HCT116 (cell line): ENCODE data around the gene KBTBD13. TPM values are rescaled to one million over a fixed set of nuclear protein-coding genes. Genes with fewer than 3 reads are reported as not detected.
A peak's percentile ranks its signal among the peaks of the same experiment; 100 is the strongest.

Experiments
- ATAC-seq: fragments of 200-7000 bp; cut with Tn5 transposase; 2 replicates; pipeline ENCODE4 v1.9.1; 2020; ENCODE audit warnings: mild to moderate bottlenecking, moderate library complexity
- BruUV-seq: library from RNA; stranded (reverse); fragments of 400-500 nt; replicated peaks from 2 replicates; lab custom pipeline; 2021; lab: Mats Ljungman, UMichigan
- CTCF ChIA-PET: fragments of 300-600 bp; sonication (Branson Sonifier 250); formaldehyde crosslinking; loops from one replicate; lab custom pipeline; 2021; ENCODE audit warnings: antibody characterized with exemption; lab: Charles Lee
- POLR2A ChIA-PET: fragments of 300-600, 350-600 bp; sonication (Branson Sonifier 250); formaldehyde crosslinking; loops from one replicate; lab custom pipeline; 2021; ENCODE audit warnings: antibody characterized with exemption; lab: Charles Lee
- RAD21 ChIA-PET, 2 experiments: fragments of 300-600 bp; sonication (Branson Sonifier 250); formaldehyde crosslinking; loops; one replicate each; lab custom pipeline; 2023; ENCODE audit warnings: low total read pairs in 2 of 2; ENCODE audit not compliant: uncharacterized antibody in 2 of 2, unreplicated experiment in 2 of 2, low non-redundant PET in 1 of 2; lab: Charles Lee
- DNase-seq: peaks from one replicate; pipeline ENCODE4 v3.0.0-alpha.2; 2010; ENCODE audit warnings: low read depth, low spot score
- H2AFZ ChIP-seq: fragments of 200-600 bp; shearing (Covaris generic), sonication (generic); 2 replicates; pipeline ENCODE4 v1.6.1; 2017; ENCODE audit warnings: low read depth, mixed run types, mixed read lengths, antibody characterized with exemption, low read length; ENCODE audit not compliant: poor library complexity, severe bottlenecking
- H3K27ac ChIP-seq: 2 replicates; pipeline ENCODE4 v1.5.1; 2012; ENCODE audit warnings: low read depth, low read length
- H3K27me3 ChIP-seq: fragments of 200-600 bp; sonication (generic); 2 replicates; pipeline ENCODE4 v1.6.1; 2016; ENCODE audit warnings: mixed run types, low read length, mixed read lengths; ENCODE audit not compliant: insufficient read depth
- H3K36me3 ChIP-seq, 2 experiments: fragments of 200-500 bp in 1 of 2; fragments of 200-600 bp in 1 of 2; sonication (Bioruptor generic) in 1 of 2; sonication (generic) in 1 of 2; 2 replicates each; pipeline versions ENCODE4 v1.5.1 to v1.6.1; 2014 to 2016; ENCODE audit warnings: low read length in 2 of 2, inconsistent platforms in 1 of 2, mixed read lengths in 1 of 2, mixed run types in 1 of 2; ENCODE audit not compliant: insufficient read depth in 2 of 2, control insufficient read depth in 1 of 2
- H3K4me1 ChIP-seq, 2 experiments: fragments of 200-600 bp in 1 of 2; sonication (generic) in 1 of 2; 2 replicates each; pipeline versions ENCODE4 v1.5.1 to v1.6.1; 2012 to 2017; ENCODE audit warnings: low read length in 2 of 2, inconsistent platforms in 1 of 2, mild to moderate bottlenecking in 1 of 2, mixed read lengths in 1 of 2, mixed run types in 1 of 2, moderate library complexity in 1 of 2; ENCODE audit not compliant: insufficient read depth in 2 of 2, control insufficient read depth in 1 of 2
- H3K4me2 ChIP-seq: fragments of 200-600 bp; sonication (generic); 2 replicates; pipeline ENCODE4 v1.6.1; 2017; ENCODE audit warnings: mixed run types, low read length, mixed read lengths
- H3K4me3 ChIP-seq, 2 experiments: fragments of 200-600 bp in 1 of 2; sonication (generic) in 1 of 2; replicated peaks in 1 of 2; 2 replicates each; pipeline ENCODE4 v1.5.1; 2011 to 2016; ENCODE audit warnings: low read length in 2 of 2, control low read depth in 1 of 2, low read depth in 1 of 2, mild to moderate bottlenecking in 1 of 2, mixed read lengths in 1 of 2, mixed run types in 1 of 2
- H3K79me2 ChIP-seq: fragments of 200-600 bp; sonication (generic); 2 replicates; pipeline ENCODE4 v1.6.1; 2017; ENCODE audit warnings: mild to moderate bottlenecking, mixed run types, low read length, moderate library complexity, mixed read lengths; ENCODE audit not compliant: insufficient read depth
- H3K9ac ChIP-seq: fragments of 200-600 bp; sonication (generic); 2 replicates; pipeline ENCODE4 v1.6.1; 2016; ENCODE audit warnings: low read length, mixed read lengths
- H3K9me2 ChIP-seq: fragments of 200-600 bp; sonication (generic), shearing (Covaris generic); 2 replicates; pipeline ENCODE4 v1.6.1; 2017; ENCODE audit warnings: mixed run types, mild to moderate bottlenecking, moderate library complexity; ENCODE audit not compliant: insufficient read depth
- H3K9me3 ChIP-seq, 2 experiments: fragments of 200-500 bp in 1 of 2; fragments of 200-600 bp in 1 of 2; sonication (Bioruptor generic) in 1 of 2; sonication (generic) in 1 of 2; 2 replicates each; pipeline ENCODE4 v1.6.1; 2014 to 2017; ENCODE audit warnings: low read length in 2 of 2, mixed read lengths in 2 of 2, inconsistent platforms in 1 of 2, low read depth in 1 of 2, mild to moderate bottlenecking in 1 of 2, mixed run types in 1 of 2, moderate library complexity in 1 of 2; ENCODE audit not compliant: control insufficient read depth in 1 of 2, insufficient read depth in 1 of 2
- H4K20me1 ChIP-seq: fragments of 200-600 bp; sonication (generic), shearing (Covaris generic); 2 replicates; pipeline ENCODE4 v1.6.1; 2017; ENCODE audit warnings: mixed run types, mild to moderate bottlenecking, moderate library complexity; ENCODE audit not compliant: insufficient read depth
- EGR1 ChIP-seq: IDR thresholded peaks from 2 replicates; pipeline ENCODE4 v1.6.1; 2012; ENCODE audit warnings: low read depth
- EZH2 ChIP-seq: fragments of 200-600 bp; sonication (generic); IDR thresholded peaks from 2 replicates; pipeline ENCODE4 v1.6.1; 2017; ENCODE audit warnings: antibody characterized with exemption, mixed run types
- EZH2phosphoT487 ChIP-seq: fragments of 200-600 bp; IDR thresholded peaks from 2 replicates; pipeline ENCODE4 v1.6.1; 2018; ENCODE audit warnings: antibody characterized with exemption, borderline replicate concordance
- POLR2A ChIP-seq: IDR thresholded peaks from 2 replicates; pipeline ENCODE4 v1.7.0; 2011; ENCODE audit warnings: borderline replicate concordance; ENCODE audit not compliant: insufficient read depth, insufficient read length; ENCODE audit errors: extremely low read depth
- POLR2AphosphoS5 ChIP-seq: IDR thresholded peaks from 2 replicates; pipeline ENCODE4 v1.6.1; 2011; ENCODE audit warnings: mild to moderate bottlenecking, low read depth, low read length, moderate library complexity
- RAD21 ChIP-seq: IDR thresholded peaks from 2 replicates; pipeline ENCODE4 v1.6.1; 2012; ENCODE audit warnings: low read depth, mild to moderate bottlenecking
- REST ChIP-seq: IDR thresholded peaks from 2 replicates; pipeline ENCODE4 v1.6.1; 2012; ENCODE audit warnings: low read depth
- SIN3A ChIP-seq: IDR thresholded peaks from 2 replicates; pipeline ENCODE4 v1.6.1; 2012; ENCODE audit warnings: low read depth
- YY1 ChIP-seq: IDR thresholded peaks from 2 replicates; pipeline ENCODE4 v1.6.1; 2011; ENCODE audit warnings: low read length, low read depth, moderate library complexity, mild to moderate bottlenecking; ENCODE audit not compliant: insufficient replicate concordance; ENCODE audit errors: extremely low read depth
- ZFX ChIP-seq: fragments of 450-650 bp; IDR thresholded peaks from 2 replicates; pipeline ENCODE4 v1.6.1; 2017
- ZNF274 ChIP-seq: fragments of 200-500 bp; sonication (Bioruptor generic); IDR thresholded peaks from 2 replicates; pipeline ENCODE4 v1.6.1; 2014; ENCODE audit warnings: mild to moderate bottlenecking, low read depth, low read length, inconsistent platforms
- intact Hi-C: fragments of 100-400 bp; cut with micrococcal nuclease; formaldehyde crosslinking; loops from 2 replicates; pipeline ENCODE4 v1.10.0; 2022
- total RNA-seq: library from RNA; stranded (reverse); gene quantifications from one replicate; pipeline ENCODE4 v1.2.1, GENCODE V29; 2021; ENCODE audit not compliant: unreplicated experiment
- TF ChIP-seq, protein P1 (sequence below): IDR thresholded peaks from 2 replicates; pipeline ENCODE4 v1.6.1; 2012

The KBTBD13 gene
- total RNA-seq, 1 experiment from 2014 or later = not detected

- TF ChIP-seq EGR1 (no peak), EZH2 (no peak), ZNF274 (no peak)
- ATAC-seq = no peak
- no peaks in the 10 kb centered on the region for H3K27me3 ChIP-seq
- H3K4me3 ChIP-seq = peak overlapping the region; percentile 92 to 96
- DNase-seq = no peak
- BruUV-seq = TSS peak; percentile 42
- H3K36me3 ChIP-seq = peaks cover 19 to 27% of the 10 kb centered on the region in 2 experiments; a peak in 3 of 4 replicates
- peak overlapping the region; percentile 89 for H3K9ac ChIP-seq
- RAD21 ChIA-PET = no interaction called here
- POLR2A ChIA-PET = no interaction called here
- peak overlapping the region; percentile 81 for H3K4me2 ChIP-seq
- no peaks in the 10 kb centered on the region for H4K20me1 ChIP-seq
- CTCF ChIA-PET = no interaction called here
- no peak overlapping the region for H2AFZ ChIP-seq
- H3K9me2 ChIP-seq = no peaks in the 10 kb centered on the region
- intact Hi-C loops = loop anchor here (10.0 kb wide), 1 partner anchor 294 kb away; no protein-coding TSS in a partner anchor
- peaks cover 7 to 24% of the 10 kb centered on the region in 2 experiments; a peak in 3 of 4 replicates for H3K4me1 ChIP-seq
- H3K27ac ChIP-seq = peak overlapping the region; percentile 72
- H3K79me2 ChIP-seq = peaks cover 20% of the 10 kb centered on the region
- no peaks in the 10 kb centered on the region for H3K9me3 ChIP-seq
Observed at GRCh38 chr15:65028338-65028737, 48.2 kb upstream of the KBTBD13 start.

DNA sequence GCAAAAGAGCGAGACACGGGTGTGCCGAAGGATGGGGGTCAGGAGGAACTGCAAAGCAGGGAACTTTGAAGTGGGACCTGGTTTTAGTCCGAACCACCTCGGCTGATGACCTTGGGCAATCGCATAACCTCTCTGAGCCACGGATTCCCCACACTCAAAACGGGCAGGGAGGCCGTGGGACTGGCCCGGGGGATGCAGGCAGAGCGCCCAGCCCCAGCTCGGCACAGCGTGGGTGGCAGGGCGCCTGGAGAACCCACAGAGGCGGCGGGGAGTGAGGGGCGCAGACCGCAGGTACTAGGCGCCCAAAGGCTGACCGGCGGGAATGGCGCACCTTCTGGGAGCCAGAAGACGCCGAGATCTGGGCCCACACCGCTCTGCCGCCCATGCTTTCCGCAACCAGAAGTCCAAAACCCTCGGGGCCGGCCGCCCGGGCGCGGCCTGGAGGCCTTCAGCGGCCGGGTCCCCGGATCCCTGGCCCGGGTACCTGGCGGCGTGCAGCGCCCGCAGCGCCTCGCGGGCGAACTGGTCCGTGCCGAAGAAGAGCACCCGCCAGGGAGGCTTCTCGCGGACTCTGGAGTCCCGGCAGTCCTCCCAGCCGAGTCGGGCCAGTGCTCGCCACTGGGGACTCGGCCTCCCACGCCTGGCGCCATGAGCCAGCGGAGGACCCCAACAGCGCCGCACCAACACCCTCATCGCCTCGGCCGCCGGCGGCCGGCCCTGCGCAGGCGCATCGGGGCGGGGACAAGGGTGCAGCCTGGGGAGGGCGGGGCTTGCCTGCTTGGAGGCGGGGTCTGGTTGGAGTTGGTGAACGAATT, 47.4 kb upstream of the KBTBD13 start, which contains the start of gene MTFMT:
Gene MTFMT, minus strand, starts transcription at position 719 of the 815 bp plus-strand sequence. Its CDS starts 26 bp downstream, at position 693.
- no TSS peak for BruUV-seq
- H3K36me3 ChIP-seq = peaks cover 19 to 23% of the 10 kb centered on the region in 2 experiments; a peak in 2 of 4 replicates
- H3K27ac ChIP-seq = peak within 1 kb of the TSS; percentile 72
- no peaks in the 10 kb centered on the region for H3K9me2 ChIP-seq
- peak within 1 kb of the TSS; percentile 92 to 96 for H3K4me3 ChIP-seq
- peaks cover 7 to 30% of the 10 kb centered on the region in 2 experiments; a peak in 3 of 4 replicates for H3K4me1 ChIP-seq
- peak within 1 kb of the TSS; percentile 89 for H3K9ac ChIP-seq
- peaks cover 20% of the 10 kb centered on the region for H3K79me2 ChIP-seq
- intact Hi-C loops = loop anchor here (10.0 kb wide), 1 partner anchor 294 kb away; no protein-coding TSS in a partner anchor
- ChIA-PET RAD21 (no interaction called here), POLR2A (no interaction called here), CTCF (no interaction called here)
- no peaks in the 10 kb centered on the region for H3K27me3 ChIP-seq
- peak; percentile 53 for DNase-seq
- ATAC-seq = peak; percentile 82
- H3K4me2 ChIP-seq = peak within 1 kb of the TSS; percentile 81
- peak within 1 kb of the TSS; percentile 4 for H2AFZ ChIP-seq
- H3K9me3 ChIP-seq = no peaks in the 10 kb centered on the region
- no peaks in the 10 kb centered on the region for H4K20me1 ChIP-seq
- TF ChIP-seq, protein P1, sequence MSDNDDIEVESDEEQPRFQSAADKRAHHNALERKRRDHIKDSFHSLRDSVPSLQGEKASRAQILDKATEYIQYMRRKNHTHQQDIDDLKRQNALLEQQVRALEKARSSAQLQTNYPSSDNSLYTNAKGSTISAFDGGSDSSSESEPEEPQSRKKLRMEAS = peak; percentile 43
- TF ChIP-seq POLR2AphosphoS5 (peak; percentile 98), EZH2 (no peak), EZH2phosphoT487 (no peak), YY1 (peak; percentile 38), SIN3A (peak; percentile 67; the same call in 1 of the 2 replicates), POLR2A (peak; percentile 92), RAD21 (no peak), REST (no peak), EGR1 (peak; percentile 57; the same call in 1 of the 2 replicates), ZFX (peak; percentile 95)
